Pons (tissue), 1 donor: ENCODE measurements around the gene SAT1.

Source experiments
- DNase-seq: peaks from one replicate; pipeline ENCODE4 v3.0.0-alpha.2; 2016; ENCODE audit warnings: low spot score

The SAT1 gene

DNA sequence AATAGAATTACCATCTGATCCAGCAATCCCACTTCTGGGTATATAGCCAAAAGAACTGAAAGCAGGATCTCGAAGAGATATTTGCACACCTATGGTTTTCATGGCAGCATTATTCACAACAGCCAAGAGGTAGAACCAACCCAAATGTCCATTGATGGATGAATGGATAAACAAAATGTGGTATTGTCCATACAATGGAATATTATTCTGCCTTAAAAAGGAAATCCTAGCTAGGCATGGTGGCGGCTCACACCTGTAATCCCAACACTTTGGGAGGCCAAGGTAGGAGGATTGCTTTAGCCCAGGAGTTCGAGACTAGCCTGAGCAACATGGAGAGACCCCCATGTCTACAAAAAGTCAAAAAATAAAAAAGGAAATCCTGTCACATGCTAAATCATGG is 27.3 kb downstream of the SAT1 start:
- no peak for DNase-seq

DNA sequence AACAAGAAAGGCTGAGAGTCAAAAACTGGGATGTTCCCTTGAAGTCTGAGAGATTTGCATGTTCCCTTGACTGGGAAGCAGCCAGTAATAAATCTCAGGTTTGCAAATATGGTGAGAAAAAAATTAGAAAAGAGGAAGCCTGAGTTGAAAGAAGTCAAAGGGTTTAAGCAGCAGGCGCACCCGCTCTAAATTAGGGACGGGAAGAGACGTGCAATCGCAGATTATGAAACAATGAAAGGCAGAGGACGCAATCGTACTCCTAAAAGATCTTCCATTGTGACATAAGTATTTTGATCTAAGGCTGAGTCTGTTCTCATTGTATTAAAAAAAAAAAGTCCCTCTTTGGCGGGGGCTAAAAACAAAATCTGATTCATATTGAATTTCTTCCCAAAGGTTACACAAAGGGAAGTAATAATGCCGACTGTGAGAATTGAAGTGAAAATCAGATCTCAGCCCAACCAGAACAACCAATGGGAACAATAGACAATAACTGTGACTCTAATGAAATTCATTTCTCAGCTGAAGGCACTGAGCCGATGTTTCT is 28.2 kb downstream of the SAT1 start:
- peak; percentile 62 for DNase-seq

DNA sequence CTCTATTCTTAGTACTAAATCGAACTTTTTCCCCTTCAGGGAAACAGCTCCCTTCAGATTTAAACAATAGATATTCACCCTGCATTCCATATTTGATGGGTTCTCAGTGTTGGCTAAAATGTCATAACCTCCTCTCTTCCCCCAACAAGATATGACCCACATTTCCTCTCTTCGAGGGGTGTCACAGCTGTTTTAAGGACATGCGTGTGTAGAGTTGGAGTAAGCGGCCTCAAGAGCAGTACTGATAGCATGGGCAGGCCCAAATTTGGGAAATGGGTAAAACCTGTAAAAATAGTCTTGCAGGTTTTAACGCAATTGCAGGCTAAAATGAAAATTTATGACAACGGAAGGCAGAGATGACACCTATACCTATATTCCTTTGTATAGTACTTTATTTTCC is 28.7 kb downstream of the SAT1 start:
- DNase-seq: no peak

DNA sequence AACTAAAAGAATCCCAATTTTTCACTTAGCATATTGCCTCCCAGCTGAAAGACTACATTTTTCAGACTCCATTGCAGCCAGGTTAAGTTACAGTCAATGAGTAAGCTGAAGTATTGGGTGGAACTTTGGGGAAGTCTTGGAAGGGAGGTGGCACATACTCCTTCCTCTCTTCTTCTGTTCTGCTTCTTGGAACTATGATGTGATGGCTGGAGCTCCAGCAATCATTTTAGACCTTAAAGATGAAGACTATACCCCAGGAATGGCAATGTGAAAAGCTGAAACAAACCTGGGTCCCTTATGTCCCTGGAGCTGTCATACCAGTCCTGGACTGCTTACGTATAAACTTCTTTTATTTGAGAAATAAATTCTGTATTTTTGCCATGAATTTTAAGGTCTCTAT is 30.8 kb downstream of the SAT1 start:
- DNase-seq: no peak

DNA sequence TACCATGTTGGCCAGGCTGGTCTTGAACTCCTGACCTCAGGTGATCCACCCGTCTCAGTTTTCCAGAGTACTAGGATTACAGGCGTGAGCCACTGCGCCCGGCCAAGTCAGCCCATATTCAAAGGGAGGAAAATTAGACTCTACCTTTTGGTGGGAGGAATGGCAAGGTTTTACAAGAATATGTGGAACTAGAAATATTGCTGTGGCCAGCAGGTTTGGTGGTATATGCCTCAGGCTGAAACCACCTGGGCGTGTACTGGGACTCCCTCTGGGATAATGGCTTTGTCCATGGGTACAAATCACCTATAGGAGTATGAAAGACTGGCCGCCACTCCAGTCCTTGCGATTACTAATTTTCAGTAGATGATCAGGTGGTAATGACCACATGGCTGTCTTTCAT is 32.4 kb downstream of the SAT1 start:
- no peak for DNase-seq

DNA sequence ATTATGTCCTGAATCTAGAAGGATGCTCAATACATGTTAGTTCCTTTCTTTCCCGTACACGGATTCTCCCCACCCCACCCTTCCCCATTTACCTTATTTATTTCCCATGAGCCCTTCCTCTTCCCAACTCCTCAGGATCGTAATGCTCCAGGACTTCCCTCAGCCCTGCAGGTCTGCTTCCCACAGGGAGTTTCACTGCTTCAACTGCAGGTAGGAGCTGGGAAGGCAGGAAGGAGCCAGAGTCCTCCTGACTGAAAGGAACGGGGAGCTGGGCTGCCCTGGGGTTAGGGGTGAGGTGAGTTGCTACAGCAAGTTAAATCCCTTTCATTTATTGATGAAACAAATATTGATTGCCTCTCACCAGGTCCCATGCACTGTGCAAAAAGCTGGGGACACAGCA is 33.2 kb downstream of the SAT1 start:
- DNase-seq: no peak

DNA sequence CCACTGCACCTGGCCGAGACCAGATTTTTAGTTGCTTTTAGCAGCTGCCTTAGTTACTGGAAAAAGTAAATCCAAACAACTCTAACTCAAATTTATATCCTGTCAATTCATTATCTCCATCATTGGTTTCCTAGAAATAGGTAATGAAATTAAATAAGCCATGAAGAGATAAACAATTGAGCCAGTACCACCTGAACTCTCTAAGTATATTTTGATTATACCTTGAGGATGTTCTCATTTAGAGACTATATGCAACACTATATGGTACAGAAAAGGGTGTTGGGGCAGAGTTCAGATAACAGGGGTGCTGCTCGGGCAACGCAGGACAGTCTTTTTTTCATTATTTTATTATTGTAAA is 35.0 kb downstream of the SAT1 start:
- no peak for DNase-seq

DNA sequence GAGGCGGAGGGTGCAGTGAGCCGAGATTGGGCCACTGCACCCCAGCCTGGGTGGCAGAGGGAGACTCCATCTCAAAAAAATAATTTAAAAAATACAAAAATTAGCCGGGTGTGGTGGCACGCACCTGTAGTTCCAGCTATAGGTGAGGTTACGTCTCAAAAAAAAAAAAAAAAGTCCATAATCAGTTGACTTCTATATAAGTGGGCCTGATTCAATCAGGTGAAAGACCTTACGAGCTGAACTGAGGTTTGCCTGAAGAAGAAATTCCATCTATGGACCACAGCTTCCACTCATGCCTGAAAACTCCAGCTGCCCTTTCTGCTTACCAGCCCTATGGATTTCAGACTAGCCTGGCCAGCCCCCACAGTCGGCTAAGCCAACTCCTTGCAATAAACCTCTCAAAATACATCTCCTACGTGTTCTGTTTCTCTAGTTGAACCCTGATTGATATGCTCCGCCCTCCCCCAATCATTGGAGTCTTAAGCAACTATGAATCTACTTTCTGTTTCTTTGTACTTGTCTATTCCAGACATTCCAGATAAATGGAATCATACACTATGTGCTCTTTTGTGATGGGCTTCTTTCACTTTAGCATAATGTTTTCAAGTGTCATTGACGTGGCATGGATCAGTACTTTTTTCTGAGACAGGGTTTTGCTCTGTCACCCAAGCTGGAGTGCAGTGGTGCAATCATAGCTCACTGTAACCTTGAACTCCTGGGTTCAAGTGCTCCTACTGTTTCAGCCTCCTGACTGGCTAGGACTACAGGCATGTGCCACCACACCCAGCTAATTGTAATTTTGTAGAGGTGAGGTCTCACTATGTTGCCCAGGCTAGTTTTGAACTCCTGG is 36.6 kb downstream of the SAT1 start:
- no peak for DNase-seq

DNA sequence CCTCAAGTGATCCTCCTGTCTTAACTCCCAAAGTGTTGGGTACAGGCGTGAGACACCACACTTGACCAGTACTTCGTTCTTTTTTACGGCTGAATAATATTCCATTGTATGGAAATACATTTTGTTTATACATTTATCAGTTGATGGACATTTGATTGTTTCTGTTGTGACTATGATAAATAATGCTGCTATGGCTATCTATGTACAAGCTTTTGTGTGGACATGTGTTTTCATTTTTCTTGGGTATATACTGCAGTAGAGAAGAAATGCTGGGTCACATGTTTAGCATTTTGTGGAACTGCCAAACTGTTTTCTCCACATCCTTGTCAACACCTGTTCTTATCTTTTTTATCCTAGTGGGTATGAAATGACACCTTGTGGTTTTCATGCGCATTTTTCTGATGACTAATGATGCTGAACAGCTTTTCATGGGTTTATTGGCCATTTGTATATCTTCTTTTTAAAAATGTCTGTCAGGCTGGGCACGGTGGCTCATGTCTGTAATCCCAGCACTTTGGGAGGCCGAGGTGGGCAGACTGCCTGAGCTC is 37.3 kb downstream of the SAT1 start:
- no peak for DNase-seq

DNA sequence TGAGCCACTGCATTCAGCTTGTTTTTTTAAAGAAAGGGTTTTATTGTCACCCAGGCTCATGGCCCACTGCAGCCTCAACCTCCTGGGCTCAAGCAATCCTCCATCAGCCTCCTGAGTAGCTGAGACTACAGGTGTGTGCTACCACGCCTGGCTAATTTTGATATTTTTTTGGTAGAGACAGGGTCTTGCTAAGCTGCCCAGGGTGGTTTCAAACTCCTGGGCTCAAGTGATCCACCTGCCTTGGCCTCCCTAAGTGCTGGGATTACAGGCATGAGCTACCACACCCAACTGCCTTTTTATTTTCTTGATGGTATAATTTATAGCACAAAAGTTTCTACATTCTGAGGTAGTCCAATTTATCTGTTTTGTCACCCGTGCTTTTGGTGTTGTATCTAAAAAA is 38.9 kb downstream of the SAT1 start:
- no peak for DNase-seq

DNA sequence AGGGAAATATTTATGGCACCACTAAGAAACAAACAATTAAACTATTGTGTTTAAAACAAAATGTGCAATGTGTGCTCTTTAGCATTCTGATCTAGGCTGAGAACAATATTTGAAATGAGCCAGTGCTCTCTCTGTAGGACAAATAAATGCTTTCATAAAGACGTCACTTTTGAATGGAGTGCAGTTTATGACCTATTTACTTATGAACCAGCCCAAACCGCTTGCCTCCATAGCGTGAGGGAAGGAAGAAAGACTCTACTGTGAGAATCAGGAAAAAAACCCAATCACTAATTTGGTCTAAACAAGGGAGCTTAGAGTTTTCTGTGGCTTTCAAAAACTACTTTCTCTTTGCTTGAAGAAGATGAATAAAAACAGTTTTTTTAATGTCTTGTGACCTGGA is 39.4 kb downstream of the SAT1 start:
- peak; percentile 86 for DNase-seq

DNA sequence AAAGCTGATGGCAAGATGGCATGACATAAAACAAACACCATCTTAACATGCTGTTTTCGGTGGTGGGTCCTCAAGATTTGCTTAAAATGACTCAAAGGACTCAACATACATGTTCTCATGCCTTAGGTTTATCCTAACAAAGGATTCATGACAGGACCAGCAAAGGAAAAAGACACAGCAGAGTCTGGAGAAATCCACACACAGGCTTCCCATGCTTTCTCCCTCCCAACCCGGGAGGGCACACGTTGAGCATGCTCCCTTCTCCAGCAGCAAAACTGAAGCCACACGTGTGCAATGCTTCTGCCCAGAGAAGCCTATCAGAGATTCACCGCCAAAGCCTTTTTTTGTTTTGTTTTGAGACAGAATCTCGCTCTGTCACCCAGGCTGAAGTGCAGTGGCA is 39.9 kb downstream of the SAT1 start:
- no peak for DNase-seq

DNA sequence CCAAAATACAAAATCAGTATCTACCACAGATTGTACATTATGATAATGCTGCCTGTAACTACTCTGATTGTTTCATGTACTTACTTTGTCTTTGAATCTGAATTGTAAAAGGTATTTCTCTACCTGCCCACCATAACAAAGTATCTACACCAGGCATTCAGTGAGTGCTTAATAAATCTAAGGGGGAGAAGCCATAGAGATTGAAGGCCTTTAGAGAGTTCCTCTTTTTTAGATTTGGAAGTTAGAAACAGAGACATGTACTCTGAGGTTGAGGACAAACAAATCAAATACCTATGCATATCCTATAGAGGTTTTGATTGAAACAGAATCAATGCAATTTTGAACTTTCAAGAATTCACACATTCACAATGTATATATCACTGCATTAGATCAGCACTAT is 42.7 kb downstream of the SAT1 start:
- no peak for DNase-seq

DNA sequence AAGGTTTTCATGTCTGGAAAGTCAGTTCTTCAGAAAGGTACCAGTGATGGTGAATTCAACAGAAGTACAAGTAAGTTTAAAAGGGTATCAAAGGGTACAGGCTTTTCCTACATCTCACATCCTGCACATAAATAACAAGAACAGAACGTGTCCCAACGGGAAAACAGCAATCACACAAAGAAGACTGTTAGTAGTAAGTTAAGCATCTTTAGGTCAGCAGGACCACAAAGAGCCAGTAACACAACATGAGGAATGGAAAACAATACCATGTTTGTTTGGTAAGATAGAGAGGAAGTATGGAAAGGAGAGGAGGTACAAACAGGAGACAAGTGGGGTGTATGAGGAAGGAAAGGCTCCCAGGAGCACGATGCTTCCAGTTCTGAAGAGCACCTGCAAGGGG is 43.2 kb downstream of the SAT1 start:
- no peak for DNase-seq

DNA sequence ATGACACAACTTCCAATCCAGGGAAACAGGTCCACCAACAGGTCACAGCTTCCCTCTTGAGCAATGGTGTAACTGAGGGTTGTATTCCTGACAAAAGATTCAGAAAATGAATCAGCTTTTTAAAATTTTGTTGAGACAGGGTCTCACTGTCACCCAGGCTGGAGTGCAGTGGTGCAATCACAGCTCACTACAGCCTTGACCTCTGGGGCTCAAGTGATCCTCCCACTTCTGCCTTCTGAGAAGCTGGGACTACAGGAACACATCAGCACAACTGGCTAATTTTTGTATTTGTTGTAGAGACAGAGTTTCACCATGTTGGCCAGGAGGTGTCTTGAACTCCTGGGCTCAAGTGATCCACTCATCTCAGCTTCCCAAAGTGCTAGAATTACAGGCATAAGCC is 43.7 kb downstream of the SAT1 start:
- DNase-seq: no peak

DNA sequence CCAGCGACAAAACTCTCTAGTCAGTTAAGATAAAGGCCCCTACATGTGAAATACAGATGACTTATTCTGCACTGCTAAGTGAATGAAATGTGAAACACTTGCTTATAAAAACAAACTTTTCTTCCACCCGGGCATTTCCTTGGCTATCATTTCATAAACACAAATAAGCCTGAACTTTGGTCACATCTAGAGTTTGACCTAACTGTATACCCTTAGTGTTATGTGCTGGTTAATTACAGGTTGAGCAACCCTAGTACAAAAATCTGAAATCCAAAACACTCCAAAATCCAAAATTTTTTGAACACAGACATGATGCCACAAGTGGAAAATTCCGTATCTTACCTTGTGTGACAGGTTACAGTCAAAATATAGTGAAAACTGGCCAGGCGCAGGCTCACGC is 45.9 kb downstream of the SAT1 start:
- DNase-seq: no peak

DNA sequence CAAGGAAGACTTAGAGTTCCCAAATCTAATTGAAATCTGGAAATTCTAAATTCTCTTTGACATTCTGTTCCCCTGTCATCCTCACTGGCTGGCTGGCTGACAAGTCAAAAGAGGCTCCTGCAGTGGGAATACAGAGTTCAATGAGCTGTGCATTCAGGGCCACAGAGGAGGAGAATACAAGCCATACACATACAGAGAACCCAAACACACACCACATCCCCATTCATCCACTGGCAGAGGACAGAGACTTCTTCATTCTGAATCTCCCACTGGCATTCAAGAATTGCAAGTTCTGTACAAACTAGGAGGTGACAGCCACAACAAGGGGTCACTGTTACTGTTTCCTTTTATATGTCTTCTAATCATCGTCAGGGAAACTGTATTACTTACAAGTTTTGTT is 49.7 kb downstream of the SAT1 start:
- DNase-seq: peak; percentile 33
